ENCODE measurements around the gene MED12L.

GRCh38 chr3:151201051-151201730, 115.7 kb downstream of the MED12L start:
- TF ChIP-seq POLR2A (IDR thresholded peaks at IDR 0.05) (no peak), POLR2AphosphoS5 (IDR thresholded peaks at IDR 0.05) (no peak), EP300 (IDR thresholded peaks at IDR 0.05) (no peak)
- TF ChIP-seq, protein P1, sequence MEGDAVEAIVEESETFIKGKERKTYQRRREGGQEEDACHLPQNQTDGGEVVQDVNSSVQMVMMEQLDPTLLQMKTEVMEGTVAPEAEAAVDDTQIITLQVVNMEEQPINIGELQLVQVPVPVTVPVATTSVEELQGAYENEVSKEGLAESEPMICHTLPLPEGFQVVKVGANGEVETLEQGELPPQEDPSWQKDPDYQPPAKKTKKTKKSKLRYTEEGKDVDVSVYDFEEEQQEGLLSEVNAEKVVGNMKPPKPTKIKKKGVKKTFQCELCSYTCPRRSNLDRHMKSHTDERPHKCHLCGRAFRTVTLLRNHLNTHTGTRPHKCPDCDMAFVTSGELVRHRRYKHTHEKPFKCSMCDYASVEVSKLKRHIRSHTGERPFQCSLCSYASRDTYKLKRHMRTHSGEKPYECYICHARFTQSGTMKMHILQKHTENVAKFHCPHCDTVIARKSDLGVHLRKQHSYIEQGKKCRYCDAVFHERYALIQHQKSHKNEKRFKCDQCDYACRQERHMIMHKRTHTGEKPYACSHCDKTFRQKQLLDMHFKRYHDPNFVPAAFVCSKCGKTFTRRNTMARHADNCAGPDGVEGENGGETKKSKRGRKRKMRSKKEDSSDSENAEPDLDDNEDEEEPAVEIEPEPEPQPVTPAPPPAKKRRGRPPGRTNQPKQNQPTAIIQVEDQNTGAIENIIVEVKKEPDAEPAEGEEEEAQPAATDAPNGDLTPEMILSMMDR (IDR thresholded peaks at IDR 0.05), result no peak

Data from upper lobe of left lung (tissue), 4 donors.